AG04450 (cell line): Measurements from ENCODE around the gene ANAPC13. TPM values are rescaled to one million over a fixed set of nuclear protein-coding genes. Genes with fewer than 3 reads are reported as not detected.

Experiments used
- CTCF ChIA-PET: fragments of 300-600, 350-600 bp; formaldehyde crosslinking; extraction: SDS; loops from one replicate; lab custom pipeline; 2022; ENCODE audit warnings: antibody characterized with exemption, inconsistent platforms; lab: Charles Lee
- POLR2A ChIA-PET: fragments of 350-600 bp; formaldehyde crosslinking; extraction: SDS; loops from one replicate; lab custom pipeline; 2021; ENCODE audit warnings: antibody characterized with exemption, inconsistent platforms; lab: Yijun Ruan, JAX
- DNase-seq: peaks from one replicate; pipeline ENCODE4 v3.0.0-alpha.2; 2011; ENCODE audit warnings: low read depth, low spot score
- H3K27ac ChIP-seq: one replicate; pipeline ENCODE4 v1.5.1; 2012; ENCODE audit warnings: low read depth, low read length, control low read depth
- H3K27me3 ChIP-seq: one replicate; pipeline ENCODE4 v1.6.0; 2012; ENCODE audit warnings: low read length; ENCODE audit not compliant: control insufficient read depth, insufficient read depth
- H3K4me3 ChIP-seq: 2 replicates; pipeline ENCODE4 v1.5.1; 2011; ENCODE audit warnings: mild to moderate bottlenecking, low read depth, low read length, control low read depth
- H3K9me3 ChIP-seq: 2 replicates; pipeline ENCODE4 v1.5.1; 2012; ENCODE audit warnings: low read length; ENCODE audit not compliant: control insufficient read depth, insufficient read depth
- CTCF ChIP-seq: IDR thresholded peaks from 2 replicates; pipeline ENCODE4 v1.5.1; 2011; ENCODE audit warnings: low read depth, low read length, control low read depth, inconsistent platforms
- polyA minus RNA-seq: library from RNA; depleted of rRNA, polyadenylated mRNA; stranded (reverse); fragments of >200 nt; gene quantifications from 2 replicates; pipeline ENCODE4 v1.2.3, GENCODE V29; 2011; rRNA and poly(A)+ RNA removed
- polyA plus RNA-seq: library from polyadenylated mRNA; depleted of rRNA; stranded (reverse); fragments of >200 nt; gene quantifications from 2 replicates; pipeline ENCODE4 v1.2.3, GENCODE V29; 2011; rRNA removed

Gene ANAPC13
- polyA plus RNA-seq (122 and 176 TPM in 2 replicates), polyA minus RNA-seq (29.4 and 37.9 TPM in 2 replicates)

- ChIA-PET CTCF (interaction anchor here (0.7 to 2.2 kb wide), 4 partner anchors 9 to 178 kb away, joined by 3 to 9 read pairs (median 3); no protein-coding TSS in a partner anchor), POLR2A (interaction anchor here (0.6 to 1.7 kb wide), 19 partner anchors 9 to 1763 kb away, joined by 3 to 10 read pairs (median 4); partner anchors contain the start of genes AMOTL2 and RYK)
- Histone ChIP-seq H3K27me3 (no peaks in the 10 kb centered on the region), H3K9me3 (no peaks in the 10 kb centered on the region; the same call in 1 of the 2 replicates), H3K27ac (peak within 1 kb of the TSS; percentile 97), H3K4me3 (peak within 1 kb of the TSS; percentile 87)
- no peak for TF ChIP-seq CTCF
- DNase-seq: peak; percentile 98
Measured at GRCh38 chr3:134485718-134486576, at the start of gene ANAPC13, which contains the start of gene CEP63. TSS of gene ANAPC13 (minus strand) at chr3:134485985. CDS start at chr3:134482904, 3,081 bp downstream. TSS of gene CEP63 (plus strand) at chr3:134486057. CDS start at chr3:134495321, 9,264 bp downstream.

- DNase-seq: no peak
- no peak for TF ChIP-seq CTCF
- H3K27me3 ChIP-seq: no peaks in the 10 kb centered on the region
- no peak overlapping the region for H3K4me3 ChIP-seq
- H3K9me3 ChIP-seq: no peaks in the 10 kb centered on the region
- no peak overlapping the region for H3K27ac ChIP-seq
- ChIA-PET CTCF (no interaction called here), POLR2A (no interaction called here)
Measured at GRCh38 chr3:134535186-134535970, 49.6 kb upstream of the ANAPC13 start.

GRCh38 chr3:134533493-134533892 is 47.7 kb upstream of the ANAPC13 start:
- no peak for TF ChIP-seq CTCF
- ChIA-PET CTCF (no interaction called here), POLR2A (no interaction called here)
- no peaks in the 10 kb centered on the region for H3K9me3 ChIP-seq
- no peak overlapping the region for H3K4me3 ChIP-seq
- H3K27me3 ChIP-seq: no peaks in the 10 kb centered on the region
- H3K27ac ChIP-seq: no peak overlapping the region
- no peak for DNase-seq

- DNase-seq: no peak
- Histone ChIP-seq H3K27ac (no peak overlapping the region), H3K9me3 (peaks cover 3% of the 10 kb centered on the region; the same call in 1 of the 2 replicates), H3K4me3 (no peak overlapping the region), H3K27me3 (no peaks in the 10 kb centered on the region)
- POLR2A ChIA-PET: no interaction called here
- TF ChIP-seq CTCF: no peak
- CTCF ChIA-PET: interaction anchor here (1.0 kb wide), 1 partner anchor 315 kb away, joined by 3 read pairs; no protein-coding TSS in a partner anchor
Measured at GRCh38 chr3:134527538-134528186, 41.9 kb upstream of the ANAPC13 start.
